ENCODE data around the gene INCENP. TPM values are rescaled to one million over a fixed set of nuclear protein-coding genes. Genes with fewer than 3 reads are reported as not detected.

The INCENP gene
- 100 to 1,000 TPM; 126 to 130 TPM for total RNA-seq

- TF ChIP-seq CTCF (IDR thresholded peaks at IDR 0.05) = no peak
- DNase-seq (peak; percentile 98), ATAC-seq (peak; percentile 99)
- POLR2A ChIA-PET = interaction anchor here (1.2 to 2.1 kb wide), 4 partner anchors 11 to 29 kb away, joined by 3 to 5 read pairs (median 3); no protein-coding TSS in a partner anchor
- Mint-ChIP-seq H3K4me3 (peak within 1 kb of the TSS; percentile 88), H3K27me3 (no peaks in the 10 kb centered on the region), H3K9me3 (no peaks in the 10 kb centered on the region), H3K4me1 (ENCODE audit: low read depth) (peaks cover 31% of the 10 kb centered on the region), H3K27ac (peak within 1 kb of the TSS; percentile 91), H3K36me3 (ENCODE audit: low read depth) (peaks cover 30% of the 10 kb centered on the region)
- intact Hi-C loops (cut with micrococcal nuclease) = no loop called here
- CTCF ChIA-PET = interaction anchor here (1.0 to 2.2 kb wide), 4 partner anchors 16 to 233 kb away, joined by 3 to 14 read pairs (median 4); no protein-coding TSS in a partner anchor
Measured at GRCh38 chr11:62123669-62124185, at the start of gene INCENP. INCENP (plus strand) TSS chr11:62124011; CDS start chr11:62128162, 4,151 bp downstream.

- intact Hi-C loops (cut with micrococcal nuclease) = no loop called here
- ATAC-seq = no peak
Measured at GRCh38 chr11:62075438-62075837, 48.4 kb upstream of the INCENP start.

GRCh38 chr11:62077132-62077531 is 46.7 kb upstream of the INCENP start:
- Mint-ChIP-seq H3K36me3 (ENCODE audit: low read depth) (no peaks in the 10 kb centered on the region), H3K9me3 (no peaks in the 10 kb centered on the region), H3K27ac (no peak overlapping the region), H3K4me1 (ENCODE audit: low read depth) (peaks cover 5% of the 10 kb centered on the region), H3K27me3 (no peaks in the 10 kb centered on the region), H3K4me3 (no peak overlapping the region)
- ATAC-seq (no peak), DNase-seq (no peak)
- intact Hi-C loops (cut with micrococcal nuclease) = no loop called here
- ChIA-PET POLR2A (no interaction called here), CTCF (interaction anchor here (0.7 kb wide), 1 partner anchor 12 kb away, joined by 3 read pairs; no protein-coding TSS in a partner anchor)
- no peak for TF ChIP-seq CTCF (IDR thresholded peaks at IDR 0.05)

More at GRCh38 chr11:62075438-62075837, 48.4 kb upstream of the INCENP start:
- no peaks in the 10 kb centered on the region for H3K9me3 Mint-ChIP-seq
- no peaks in the 10 kb centered on the region for H3K36me3 Mint-ChIP-seq (ENCODE audit: low read depth)
- POLR2A ChIA-PET = no interaction called here
- TF ChIP-seq CTCF (IDR thresholded peaks at IDR 0.05) = no peak
- CTCF ChIA-PET = no interaction called here
- DNase-seq = no peak
- no peak overlapping the region for H3K4me3 Mint-ChIP-seq
- no peak overlapping the region for H3K27ac Mint-ChIP-seq
- H3K27me3 Mint-ChIP-seq = no peaks in the 10 kb centered on the region
- H3K4me1 Mint-ChIP-seq (ENCODE audit: low read depth) = no peaks in the 10 kb centered on the region

- H3K9me3 Mint-ChIP-seq = no peaks in the 10 kb centered on the region
- intact Hi-C loops (cut with micrococcal nuclease) = loop anchor here (2.0 to 10.0 kb wide), 2 partner anchors 117 to 183 kb away; partner anchors contain the start of gene FTH1
- H3K4me1 Mint-ChIP-seq (ENCODE audit: low read depth) = peaks cover 5% of the 10 kb centered on the region
- POLR2A ChIA-PET = interaction anchor here (0.7 to 1.8 kb wide), 5 partner anchors 13 to 211 kb away, joined by 3 to 6 read pairs (median 5); partner anchors contain the start of gene FTH1
- H3K4me3 Mint-ChIP-seq = peak overlapping the region; percentile 32
- DNase-seq (peak; percentile 85), ATAC-seq (peak; percentile 95)
- TF ChIP-seq CTCF (IDR thresholded peaks at IDR 0.05) = peak; percentile 96
- H3K36me3 Mint-ChIP-seq (ENCODE audit: low read depth) = no peaks in the 10 kb centered on the region
- H3K27ac Mint-ChIP-seq = no peak overlapping the region
- CTCF ChIA-PET = interaction anchor here (0.6 to 16.8 kb wide), 89 partner anchors 9 to 497 kb away, joined by 3 to 352 read pairs (median 6); partner anchors contain the start of genes BEST1, FADS3, FEN1 and FTH1
- no peaks in the 10 kb centered on the region for H3K27me3 Mint-ChIP-seq
Measured at GRCh38 chr11:62081378-62082291, 42.2 kb upstream of the INCENP start.
